Measurements from ENCODE around the gene KRT84.

KRT84 gene

DNA sequence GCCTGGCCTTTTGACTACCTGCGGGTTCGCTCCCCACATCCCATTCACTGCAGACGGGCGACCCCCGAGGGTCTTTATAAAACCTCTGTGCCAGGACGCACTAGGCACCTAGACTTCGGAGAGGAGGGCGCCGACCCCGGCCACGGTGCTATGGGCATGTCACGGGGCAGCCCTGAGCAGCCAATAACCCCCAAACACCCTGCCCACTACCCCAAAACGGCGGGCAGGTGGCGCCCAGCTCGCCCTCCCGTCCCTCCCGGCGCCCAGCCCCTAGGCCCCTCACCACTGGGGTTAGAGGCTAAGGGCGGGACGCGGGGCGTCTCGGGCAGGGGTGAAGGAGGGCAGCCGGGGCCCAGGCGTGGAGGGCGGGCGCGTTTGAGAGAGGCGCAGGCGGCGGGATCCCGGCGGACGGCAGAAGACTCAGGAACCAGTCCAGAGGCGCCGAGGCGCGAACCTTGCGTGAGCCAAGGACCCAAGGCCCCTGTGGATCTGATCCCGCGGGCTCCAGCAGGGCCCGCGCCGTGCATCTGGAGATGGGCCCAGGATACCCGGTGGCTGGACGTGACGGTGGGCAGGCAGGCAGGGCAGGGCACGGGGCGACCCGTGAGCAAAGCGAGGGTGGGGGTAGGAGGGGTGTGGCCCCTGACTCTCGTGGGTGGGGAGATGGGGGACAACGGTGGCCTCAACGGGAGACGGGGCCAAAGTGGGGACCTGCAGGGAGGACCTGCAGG lies 29.3 kb downstream of the KRT84 start:
- TF ChIP-seq CTCF (conservative IDR thresholded peaks at IDR 0.05; ENCODE audit: low read depth, low read length), result no peak
- no peak overlapping the region for H3K4me2 ChIP-seq
- peaks cover 14% of the 10 kb centered on the region for H3K4me1 ChIP-seq (ENCODE audit: low read depth, poor library complexity, severe bottlenecking)
- no peaks in the 10 kb centered on the region for H3K36me3 ChIP-seq (ENCODE audit: insufficient read depth)
- H3K27ac ChIP-seq, result no peak overlapping the region
- H4K20me1 ChIP-seq (ENCODE audit: insufficient read depth), result no peaks in the 10 kb centered on the region
- H3K4me3 ChIP-seq (IDR thresholded peaks at IDR 0.05; ENCODE audit: insufficient read depth, low read depth, low read length), result no peak overlapping the region
- H3K79me2 ChIP-seq (ENCODE audit: insufficient read depth, low read depth), result no peaks in the 10 kb centered on the region
- H3K27me3 ChIP-seq (ENCODE audit: insufficient read depth, low read depth), result peaks cover 27% of the 10 kb centered on the region; the same call in 1 of the 2 replicates
- H2AFZ ChIP-seq (ENCODE audit: low read depth), result no peak overlapping the region
- H3K9ac ChIP-seq, result no peak overlapping the region

- H3K36me3 ChIP-seq (ENCODE audit: insufficient read depth), result no peaks in the 10 kb centered on the region
- peaks cover 23% of the 10 kb centered on the region; the same call in 1 of the 2 replicates for H3K27me3 ChIP-seq (ENCODE audit: insufficient read depth, low read depth)
- H3K27ac ChIP-seq, result no peak overlapping the region
- no peaks in the 10 kb centered on the region for H3K79me2 ChIP-seq (ENCODE audit: insufficient read depth, low read depth)
- no peak overlapping the region for H3K4me3 ChIP-seq (IDR thresholded peaks at IDR 0.05; ENCODE audit: insufficient read depth, low read depth, low read length)
- H3K4me2 ChIP-seq, result no peak overlapping the region
- H4K20me1 ChIP-seq (ENCODE audit: insufficient read depth), result no peaks in the 10 kb centered on the region
- H3K9ac ChIP-seq, result no peak overlapping the region
- H2AFZ ChIP-seq (ENCODE audit: low read depth), result no peak overlapping the region
- no peak for TF ChIP-seq CTCF (conservative IDR thresholded peaks at IDR 0.05; ENCODE audit: low read depth, low read length)
- peaks cover 14% of the 10 kb centered on the region for H3K4me1 ChIP-seq (ENCODE audit: low read depth, poor library complexity, severe bottlenecking)
Observed at GRCh38 chr12:52355176-52355575, 30.3 kb downstream of the KRT84 start.

DNA sequence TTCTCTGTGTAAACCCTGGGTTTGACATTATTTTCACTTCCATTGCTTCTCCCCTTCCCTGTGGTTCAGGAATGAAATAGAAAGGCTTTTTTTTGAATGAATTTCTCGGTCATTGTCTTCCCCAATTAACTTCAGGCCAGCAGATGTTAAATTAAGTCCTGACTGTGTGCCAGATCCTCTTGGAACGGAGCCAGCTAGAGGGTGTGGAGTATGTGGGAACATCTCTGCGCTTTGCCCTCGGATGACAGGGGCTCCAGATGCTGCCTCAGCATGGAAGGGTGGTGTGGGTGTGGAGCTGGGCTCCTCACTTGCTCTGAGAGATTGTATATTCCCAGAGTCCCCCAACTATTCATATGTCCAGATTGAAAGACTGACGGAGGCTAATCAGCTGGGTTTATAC lies 31.3 kb downstream of the KRT84 start:
- Histone ChIP-seq H3K27me3 (ENCODE audit: insufficient read depth, low read depth) (peaks cover 23% of the 10 kb centered on the region; the same call in 1 of the 2 replicates), H4K20me1 (ENCODE audit: insufficient read depth) (no peaks in the 10 kb centered on the region), H3K36me3 (ENCODE audit: insufficient read depth) (no peaks in the 10 kb centered on the region), H3K4me2 (no peak overlapping the region), H2AFZ (ENCODE audit: low read depth) (no peak overlapping the region), H3K9ac (no peak overlapping the region), H3K79me2 (ENCODE audit: insufficient read depth, low read depth) (no peaks in the 10 kb centered on the region), H3K4me1 (ENCODE audit: low read depth, poor library complexity, severe bottlenecking) (peaks cover 14% of the 10 kb centered on the region), H3K27ac (no peak overlapping the region), H3K4me3 (IDR thresholded peaks at IDR 0.05; ENCODE audit: insufficient read depth, low read depth, low read length) (no peak overlapping the region)
- no peak for TF ChIP-seq CTCF (conservative IDR thresholded peaks at IDR 0.05; ENCODE audit: low read depth, low read length)

DNA sequence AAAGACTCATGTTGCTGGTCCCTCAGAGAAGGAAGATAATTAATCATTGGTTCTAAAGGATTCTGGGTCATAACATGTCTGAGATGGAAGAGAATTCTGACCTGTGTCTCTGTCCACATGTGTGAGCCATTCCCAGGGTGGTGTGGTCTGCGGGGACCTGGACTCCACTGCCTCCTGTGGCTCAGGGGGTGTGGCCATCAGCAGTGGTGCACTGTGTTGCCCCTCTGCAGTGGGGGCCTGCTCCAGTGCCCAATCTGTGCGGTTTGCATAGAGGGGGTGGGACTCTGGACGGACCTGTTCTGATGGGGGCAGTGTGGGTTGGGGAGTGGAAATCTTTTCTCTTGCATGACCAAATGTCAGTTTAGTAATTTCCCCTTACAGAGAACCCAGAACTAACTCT lies 31.7 kb downstream of the KRT84 start:
- H3K9ac ChIP-seq, result no peak overlapping the region
- no peak for TF ChIP-seq CTCF (conservative IDR thresholded peaks at IDR 0.05; ENCODE audit: low read depth, low read length)
- no peaks in the 10 kb centered on the region for H3K36me3 ChIP-seq (ENCODE audit: insufficient read depth)
- H3K4me3 ChIP-seq (IDR thresholded peaks at IDR 0.05; ENCODE audit: insufficient read depth, low read depth, low read length), result no peak overlapping the region
- H2AFZ ChIP-seq (ENCODE audit: low read depth), result no peak overlapping the region
- H3K4me1 ChIP-seq (ENCODE audit: low read depth, poor library complexity, severe bottlenecking), result peaks cover 12% of the 10 kb centered on the region
- no peak overlapping the region for H3K4me2 ChIP-seq
- no peak overlapping the region for H3K27ac ChIP-seq
- no peaks in the 10 kb centered on the region for H4K20me1 ChIP-seq (ENCODE audit: insufficient read depth)
- H3K79me2 ChIP-seq (ENCODE audit: insufficient read depth, low read depth), result no peaks in the 10 kb centered on the region
- H3K27me3 ChIP-seq (ENCODE audit: insufficient read depth, low read depth), result peaks cover 23% of the 10 kb centered on the region; the same call in 1 of the 2 replicates
